ENCODE results near the gene KANK4.

- no peak for TF ChIP-seq CREB1 (IDR thresholded peaks at IDR 0.05; ENCODE audit: low read depth)
- TF ChIP-seq, protein P1, sequence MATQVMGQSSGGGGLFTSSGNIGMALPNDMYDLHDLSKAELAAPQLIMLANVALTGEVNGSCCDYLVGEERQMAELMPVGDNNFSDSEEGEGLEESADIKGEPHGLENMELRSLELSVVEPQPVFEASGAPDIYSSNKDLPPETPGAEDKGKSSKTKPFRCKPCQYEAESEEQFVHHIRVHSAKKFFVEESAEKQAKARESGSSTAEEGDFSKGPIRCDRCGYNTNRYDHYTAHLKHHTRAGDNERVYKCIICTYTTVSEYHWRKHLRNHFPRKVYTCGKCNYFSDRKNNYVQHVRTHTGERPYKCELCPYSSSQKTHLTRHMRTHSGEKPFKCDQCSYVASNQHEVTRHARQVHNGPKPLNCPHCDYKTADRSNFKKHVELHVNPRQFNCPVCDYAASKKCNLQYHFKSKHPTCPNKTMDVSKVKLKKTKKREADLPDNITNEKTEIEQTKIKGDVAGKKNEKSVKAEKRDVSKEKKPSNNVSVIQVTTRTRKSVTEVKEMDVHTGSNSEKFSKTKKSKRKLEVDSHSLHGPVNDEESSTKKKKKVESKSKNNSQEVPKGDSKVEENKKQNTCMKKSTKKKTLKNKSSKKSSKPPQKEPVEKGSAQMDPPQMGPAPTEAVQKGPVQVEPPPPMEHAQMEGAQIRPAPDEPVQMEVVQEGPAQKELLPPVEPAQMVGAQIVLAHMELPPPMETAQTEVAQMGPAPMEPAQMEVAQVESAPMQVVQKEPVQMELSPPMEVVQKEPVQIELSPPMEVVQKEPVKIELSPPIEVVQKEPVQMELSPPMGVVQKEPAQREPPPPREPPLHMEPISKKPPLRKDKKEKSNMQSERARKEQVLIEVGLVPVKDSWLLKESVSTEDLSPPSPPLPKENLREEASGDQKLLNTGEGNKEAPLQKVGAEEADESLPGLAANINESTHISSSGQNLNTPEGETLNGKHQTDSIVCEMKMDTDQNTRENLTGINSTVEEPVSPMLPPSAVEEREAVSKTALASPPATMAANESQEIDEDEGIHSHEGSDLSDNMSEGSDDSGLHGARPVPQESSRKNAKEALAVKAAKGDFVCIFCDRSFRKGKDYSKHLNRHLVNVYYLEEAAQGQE (IDR thresholded peaks at IDR 0.05; ENCODE audit: low read depth) = no peak
- TF ChIP-seq EP300 (IDR thresholded peaks at IDR 0.05; ENCODE audit: borderline replicate concordance) = no peak
- no peak for TF ChIP-seq USF1 (IDR thresholded peaks at IDR 0.05)
- TF ChIP-seq, protein P2, sequence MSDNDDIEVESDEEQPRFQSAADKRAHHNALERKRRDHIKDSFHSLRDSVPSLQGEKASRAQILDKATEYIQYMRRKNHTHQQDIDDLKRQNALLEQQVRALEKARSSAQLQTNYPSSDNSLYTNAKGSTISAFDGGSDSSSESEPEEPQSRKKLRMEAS (IDR thresholded peaks at IDR 0.05) = no peak
- no peak for TF ChIP-seq TEAD4 (IDR thresholded peaks at IDR 0.05)
- no peak for TF ChIP-seq NFIC (IDR thresholded peaks at IDR 0.05)
- TF ChIP-seq TCF12 (IDR thresholded peaks at IDR 0.05; ENCODE audit: low read depth) = no peak
These were observed 30.6 kb downstream of the KANK4 start for GRCh38 chr1:62288662-62289061.
